Hematopoietic multipotent progenitor cell treated with erythropoietin and hydrocortisone succinate and interleukin-3 and kit ligand, for 15 days (in vitro differentiated cells): ENCODE results near the gene P4HA3.

Experiments
- DNase-seq: peaks from one replicate; pipeline ENCODE4 v3.0.0-alpha.2; 2015; ENCODE audit warnings: low spot score

P4HA3 gene

DNA sequence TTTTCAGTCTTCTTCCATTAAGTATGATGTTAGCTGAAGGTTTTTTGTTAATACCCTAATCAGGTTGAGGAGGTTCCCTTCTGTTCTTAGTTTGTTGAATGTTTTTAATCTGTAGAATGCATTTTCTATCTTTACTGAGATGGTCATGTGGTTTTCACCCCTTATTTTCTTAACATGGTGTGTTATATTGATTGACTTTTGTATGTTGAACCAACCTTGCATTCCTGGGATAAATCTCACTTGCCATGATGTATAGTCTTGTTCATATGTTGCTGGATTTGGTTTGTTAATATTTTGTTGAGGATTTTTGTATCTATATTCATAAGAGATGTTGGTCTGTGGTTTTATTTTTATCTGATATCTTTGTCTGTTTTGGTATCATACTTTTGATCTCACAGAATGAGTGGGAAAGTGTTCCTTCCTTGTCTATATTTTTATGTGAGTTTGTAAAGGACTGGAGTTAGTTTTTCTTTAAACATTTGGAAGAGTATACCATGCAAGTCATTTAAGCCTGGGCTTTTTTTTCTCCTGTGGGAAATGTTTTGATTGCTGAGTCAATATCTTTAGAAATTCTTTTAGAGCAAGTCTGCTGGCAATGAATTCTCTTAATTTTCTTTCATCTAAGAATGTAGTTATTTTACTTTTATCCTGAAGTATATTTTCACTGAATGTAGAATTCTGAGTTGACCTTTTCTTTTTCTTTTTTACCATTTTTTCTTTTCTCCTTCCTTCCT lies 5.5 kb upstream of the P4HA3 start:
- DNase-seq, result no peak

DNA sequence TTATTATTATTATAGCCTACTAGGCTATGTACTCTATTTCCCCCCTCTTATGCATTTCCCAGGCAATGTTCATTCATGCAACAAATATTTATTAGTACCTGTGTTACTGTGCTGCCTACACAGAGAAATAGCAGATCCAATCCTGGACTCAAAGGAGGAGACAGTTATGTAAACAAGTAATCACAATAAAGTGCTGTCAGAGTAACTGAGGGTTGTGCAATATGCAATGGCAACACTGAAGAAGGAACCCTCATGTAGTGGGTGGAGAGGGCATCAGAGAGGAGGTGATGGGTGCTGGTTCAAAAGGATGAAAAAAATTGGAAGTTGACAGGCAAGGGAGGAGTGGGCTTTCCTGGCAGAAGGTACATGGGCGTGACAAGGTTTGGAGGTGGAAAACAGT lies 886 bp upstream of the P4HA3 start:
- DNase-seq, result no peak

DNA sequence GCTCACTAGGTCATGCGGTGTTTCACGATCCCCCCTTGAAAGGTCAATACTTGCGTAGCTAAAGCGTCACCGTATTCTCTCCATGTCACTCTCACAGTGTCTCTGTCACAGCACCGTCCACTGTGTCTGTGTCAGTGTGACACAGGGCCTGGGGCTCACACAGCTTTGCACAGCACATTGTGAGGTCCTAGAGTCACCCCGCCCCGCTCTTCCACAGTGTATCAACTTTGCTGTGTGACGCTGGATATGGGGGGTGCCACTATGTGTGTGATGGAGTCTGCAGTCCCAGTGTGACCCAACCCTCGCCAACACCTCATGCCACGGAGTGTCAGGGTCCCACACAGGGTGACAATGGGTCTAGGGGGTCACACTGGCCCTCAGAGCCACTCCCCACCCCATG lies 583 bp downstream of the P4HA3 start:
- no peak for DNase-seq

DNA sequence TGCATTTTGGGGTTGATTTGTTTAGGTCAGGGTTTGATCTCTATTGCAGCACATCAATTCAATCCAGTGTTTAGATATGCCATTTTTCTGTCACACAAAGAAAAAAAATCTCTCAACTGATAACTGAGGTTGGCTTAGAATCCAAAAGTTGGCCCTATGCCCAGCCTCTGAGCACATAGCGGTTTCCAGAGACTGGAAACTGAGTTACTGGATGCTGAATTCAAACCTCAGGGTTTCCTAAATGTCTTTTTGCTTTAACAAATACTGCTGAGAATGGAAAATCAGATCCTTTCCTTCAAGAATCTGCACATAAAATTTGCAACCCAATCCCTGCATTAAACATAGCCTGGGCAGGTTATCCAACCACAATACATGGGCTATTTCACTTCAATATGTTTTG lies 4.0 kb downstream of the P4HA3 start:
- DNase-seq, result no peak

DNA sequence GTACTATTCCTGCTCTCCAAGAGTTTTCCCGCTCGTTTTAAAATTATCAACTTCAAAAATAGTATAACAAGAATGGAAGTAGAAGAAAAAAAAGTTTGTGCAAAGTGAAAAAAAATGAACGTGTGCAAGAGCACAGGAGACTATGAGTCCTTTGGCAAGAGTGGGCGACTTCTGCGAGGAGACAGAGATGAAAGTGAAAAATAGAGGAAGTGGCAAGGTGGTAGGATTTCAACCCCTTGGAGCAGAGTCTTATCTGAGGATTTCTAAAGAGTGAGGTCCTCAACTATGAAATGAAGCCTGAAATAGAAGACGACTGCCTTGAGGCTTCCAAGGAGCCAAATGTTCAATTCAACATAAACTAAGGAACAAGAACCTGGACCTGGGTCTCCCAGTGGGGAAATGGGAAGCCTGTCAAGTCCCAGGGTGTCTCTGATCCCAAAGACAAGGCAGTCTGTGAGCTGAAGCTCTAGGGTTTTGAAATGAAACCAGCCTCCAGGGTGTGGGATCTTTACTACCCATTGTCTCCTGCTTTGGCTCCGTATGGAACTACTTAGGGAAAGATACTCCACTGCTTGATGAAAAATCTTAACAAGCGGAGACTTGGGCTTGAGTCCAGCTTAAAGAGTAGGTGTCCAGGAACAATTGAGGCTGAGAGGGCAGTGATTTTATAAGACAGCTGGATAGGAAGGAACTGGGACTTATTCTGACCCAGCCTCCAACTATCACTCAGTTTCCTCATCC lies 4.8 kb downstream of the P4HA3 start:
- DNase-seq, result no peak

DNA sequence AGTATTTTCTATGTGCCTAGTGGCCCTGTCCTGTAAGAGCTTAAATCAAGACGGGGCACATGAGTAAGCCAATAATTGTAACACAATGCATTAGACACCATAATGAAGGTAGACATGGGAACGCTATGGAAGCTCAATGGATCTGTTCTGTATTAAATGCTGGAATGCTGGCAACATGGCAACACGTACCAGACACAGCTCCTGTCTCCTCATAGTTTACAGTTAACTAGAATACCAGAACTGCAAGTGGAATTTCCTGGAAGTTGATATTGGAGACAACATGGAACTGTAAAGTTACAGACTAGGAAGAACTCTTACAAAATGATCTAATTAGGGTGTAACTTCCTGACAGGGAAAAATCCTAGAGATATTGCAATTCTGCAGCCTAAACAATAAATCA lies 12.4 kb downstream of the P4HA3 start:
- DNase-seq, result no peak

DNA sequence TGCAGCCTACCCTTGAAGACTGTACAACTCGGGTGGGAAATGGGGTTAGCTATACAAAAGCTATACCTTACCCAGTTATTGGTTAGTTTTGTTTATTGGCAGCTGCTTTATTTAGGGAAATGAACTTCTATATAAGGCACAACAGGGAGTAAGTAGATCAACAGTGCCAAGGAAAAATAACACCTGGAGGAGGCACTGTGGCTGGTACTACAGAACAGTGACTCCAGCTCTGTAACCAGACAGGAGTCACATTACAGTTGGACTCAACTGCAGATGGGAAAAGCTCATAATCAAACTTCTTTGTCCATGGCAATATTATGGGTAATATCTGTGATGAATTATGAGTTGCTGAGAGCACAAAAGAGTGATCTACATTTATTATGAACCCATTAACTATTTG lies 14.0 kb downstream of the P4HA3 start:
- no peak for DNase-seq

DNA sequence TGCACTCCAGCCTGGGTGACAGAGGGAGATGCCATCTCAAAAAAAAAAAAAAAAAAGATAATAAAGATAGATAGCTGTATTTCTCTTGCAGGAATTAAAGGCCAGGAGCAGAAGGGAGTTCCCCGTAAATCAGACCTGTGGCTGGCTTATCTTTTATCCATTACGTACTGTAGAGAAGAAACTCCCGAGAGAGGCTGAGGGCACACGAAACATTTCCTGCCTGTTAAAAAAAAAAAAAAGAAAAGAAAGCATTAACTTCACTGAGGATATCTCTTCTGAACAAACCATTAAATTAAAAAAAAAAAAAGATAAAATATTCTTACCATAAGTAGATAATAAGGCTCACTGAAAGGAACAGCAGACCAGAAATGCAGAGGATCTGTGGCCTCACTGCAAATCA lies 22.5 kb downstream of the P4HA3 start:
- no peak for DNase-seq

DNA sequence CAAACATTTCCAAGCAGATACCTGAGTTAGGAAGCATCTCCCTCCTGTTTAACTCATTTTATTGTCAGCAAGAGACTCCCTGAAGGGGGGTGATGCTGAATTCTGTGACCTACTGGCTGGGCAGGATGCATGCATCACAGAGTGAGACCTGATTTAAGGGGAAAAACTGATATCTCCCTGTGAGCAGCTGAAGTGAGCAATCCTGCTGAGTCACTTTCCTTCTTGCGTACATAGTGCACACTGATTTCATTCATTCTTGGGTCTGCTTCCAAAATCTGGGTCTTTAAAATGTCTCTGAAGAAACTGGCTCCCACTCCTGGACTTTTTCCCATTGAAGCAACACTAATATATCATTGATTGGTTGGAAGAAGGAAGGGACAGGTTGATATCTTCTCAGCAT lies 23.3 kb downstream of the P4HA3 start:
- DNase-seq, result peak; percentile 11

DNA sequence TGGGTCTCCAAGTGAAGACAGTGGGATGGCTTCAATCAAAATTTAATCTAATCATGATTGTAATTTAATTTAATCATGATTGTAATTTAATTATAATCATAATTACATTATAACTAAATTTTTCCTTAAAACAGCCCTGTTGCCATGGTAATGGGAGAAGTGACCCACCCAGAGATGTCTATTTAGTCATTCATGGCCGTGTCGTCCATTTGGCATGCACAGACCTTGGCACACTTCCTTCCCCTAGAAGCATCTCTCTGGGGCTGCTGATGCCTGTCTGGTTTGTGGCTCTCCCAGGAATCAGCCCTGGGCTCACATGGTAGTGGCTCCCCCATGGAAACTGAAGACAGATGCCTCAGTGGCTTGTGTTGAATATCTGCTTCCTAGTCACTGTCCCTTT lies 27.0 kb downstream of the P4HA3 start:
- no peak for DNase-seq

DNA sequence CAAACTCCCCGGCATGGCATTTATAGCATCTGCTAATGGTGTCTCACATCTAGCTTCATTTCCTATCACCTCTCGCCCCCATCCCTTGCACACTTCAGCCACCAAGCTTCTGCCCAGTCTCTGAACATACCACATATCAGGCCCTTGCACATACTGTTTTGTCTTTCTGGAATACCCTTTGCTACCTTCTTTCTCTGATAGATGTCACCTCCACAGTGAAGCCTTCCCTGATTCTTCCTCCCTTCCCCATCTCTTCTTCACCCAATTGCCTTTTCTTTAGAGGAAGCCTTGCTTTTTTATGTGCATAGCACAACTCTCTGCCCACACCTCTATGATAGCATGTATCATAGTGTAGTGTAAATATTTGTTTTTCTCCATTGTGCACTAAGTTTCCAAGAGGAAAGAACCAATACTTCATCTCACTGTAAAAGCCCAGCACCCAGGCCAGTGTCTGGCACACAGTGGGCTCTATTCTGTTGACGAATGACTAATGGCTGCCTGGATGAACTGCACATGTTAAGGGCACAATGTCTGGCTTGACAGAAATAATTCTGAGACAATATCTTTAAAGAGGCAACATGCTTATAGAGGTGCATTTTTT lies 27.8 kb downstream of the P4HA3 start:
- no peak for DNase-seq

DNA sequence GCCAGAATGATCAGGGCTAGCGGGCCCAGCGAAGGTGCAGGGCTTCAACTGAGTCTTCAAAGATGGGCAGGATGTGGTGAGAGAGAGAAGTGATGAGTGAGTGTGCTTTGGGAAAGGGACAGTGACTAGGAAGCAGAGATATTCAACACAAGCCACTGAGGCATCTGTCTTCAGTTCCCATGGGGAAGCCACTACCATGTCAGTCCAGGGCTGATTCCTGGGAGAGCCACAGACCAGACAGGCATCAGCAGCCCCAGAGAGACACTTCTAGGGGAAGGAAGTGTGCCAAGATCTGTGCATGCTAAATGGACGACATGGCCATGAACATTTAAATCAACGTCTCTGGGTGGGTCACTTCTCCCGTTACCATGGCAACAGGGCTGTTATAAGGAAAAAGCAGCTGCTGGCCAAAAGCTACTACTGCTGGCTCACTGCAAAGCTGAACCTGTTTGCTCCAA lies 28.5 kb downstream of the P4HA3 start:
- DNase-seq, result no peak

DNA sequence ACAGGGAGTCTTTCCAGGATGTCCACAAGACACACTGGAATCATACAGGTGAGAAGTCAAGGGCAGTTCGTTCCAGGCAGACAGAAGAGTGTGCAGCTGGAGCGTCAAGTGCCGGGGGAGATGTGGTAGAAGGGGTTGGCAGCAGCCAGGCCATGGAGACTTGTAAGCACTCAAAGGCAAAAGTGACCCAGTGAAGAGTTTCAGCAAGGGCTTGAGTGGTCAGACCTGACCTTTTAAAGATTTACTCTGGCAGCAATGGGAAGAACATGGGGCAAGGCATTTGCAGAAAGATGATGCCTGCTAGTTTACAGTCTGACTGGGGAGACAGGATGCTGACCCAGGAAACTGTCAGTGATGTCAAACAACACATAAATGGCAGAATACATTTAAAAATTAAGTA lies 29.0 kb downstream of the P4HA3 start:
- DNase-seq, result no peak

DNA sequence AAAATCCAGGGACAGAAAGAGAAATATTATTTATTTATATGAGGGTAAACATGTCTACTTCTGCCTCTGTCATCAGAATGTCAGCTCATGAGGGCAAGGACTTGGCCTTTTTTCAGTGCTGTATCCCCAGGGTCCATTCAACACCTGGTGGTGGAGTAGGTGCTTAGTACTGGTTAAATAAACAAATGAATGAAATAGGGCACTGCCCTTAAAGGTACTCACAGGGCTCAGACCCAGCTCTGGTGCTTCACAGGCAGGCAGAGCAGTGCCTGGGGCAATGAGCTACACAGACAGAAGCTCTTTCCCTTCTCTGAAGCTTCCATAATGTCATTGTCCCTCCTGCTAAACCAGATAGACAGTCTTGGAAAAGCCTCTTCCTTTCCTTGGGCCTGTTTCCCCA lies 30.9 kb downstream of the P4HA3 start:
- no peak for DNase-seq

DNA sequence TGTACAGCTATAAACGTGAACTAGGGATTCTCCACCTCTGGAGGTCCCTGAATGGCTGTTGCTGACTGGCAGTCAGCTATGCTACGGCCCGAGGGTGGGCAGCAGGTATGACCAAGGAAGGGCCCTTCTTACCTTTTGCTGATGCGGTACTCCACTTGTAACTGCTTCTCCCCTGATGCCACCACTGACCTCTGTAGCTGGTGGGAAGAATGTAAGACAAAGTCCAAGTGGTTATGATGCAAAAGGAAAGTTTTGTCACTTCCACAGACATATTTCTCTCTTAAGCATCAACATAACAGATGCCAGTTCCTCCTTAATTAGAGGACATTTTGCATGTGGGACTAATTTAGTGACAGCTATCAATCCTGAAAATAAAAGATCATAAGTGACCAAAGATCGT lies 32.2 kb downstream of the P4HA3 start:
- DNase-seq, result no peak

DNA sequence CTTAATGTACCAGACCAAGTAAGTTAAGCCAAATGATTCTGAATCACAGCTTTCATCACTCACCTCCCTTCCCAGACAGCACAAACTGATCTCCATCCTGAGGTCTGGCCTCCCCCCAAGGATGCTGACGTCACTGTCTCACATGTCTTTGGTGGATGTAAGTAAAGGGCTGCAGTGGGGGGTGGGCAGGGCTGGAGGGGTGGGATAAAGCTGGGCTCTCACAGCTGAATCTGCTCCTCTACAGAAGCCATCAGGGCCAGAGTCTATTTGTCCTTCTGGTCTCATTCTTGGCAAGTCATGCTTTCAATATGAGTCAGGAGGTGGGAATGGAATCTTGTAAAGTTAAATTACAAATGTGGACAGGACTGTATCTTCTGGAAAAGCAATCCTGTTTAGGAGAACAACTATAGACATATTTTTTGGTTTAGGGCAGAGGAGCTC lies 32.7 kb downstream of the P4HA3 start:
- DNase-seq, result no peak

DNA sequence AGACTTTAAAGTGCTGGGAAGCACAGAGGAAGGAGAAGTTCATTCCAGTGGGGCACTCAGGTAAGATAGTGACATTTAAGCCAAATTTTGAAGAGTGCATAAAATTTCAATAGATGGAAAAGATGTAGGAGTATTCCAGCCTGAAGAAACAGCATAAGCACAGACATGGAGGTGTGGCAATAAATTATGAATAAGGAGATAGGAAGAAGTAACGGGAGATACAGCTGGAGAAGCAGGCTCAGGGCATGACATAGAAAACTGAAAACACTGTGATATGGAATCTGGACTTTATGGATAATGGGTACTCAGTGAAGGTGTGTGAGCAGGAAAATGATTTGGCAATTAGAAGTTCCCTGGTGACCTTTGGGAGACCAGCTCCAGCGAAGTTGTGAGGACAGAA lies 33.3 kb downstream of the P4HA3 start:
- no peak for DNase-seq

DNA sequence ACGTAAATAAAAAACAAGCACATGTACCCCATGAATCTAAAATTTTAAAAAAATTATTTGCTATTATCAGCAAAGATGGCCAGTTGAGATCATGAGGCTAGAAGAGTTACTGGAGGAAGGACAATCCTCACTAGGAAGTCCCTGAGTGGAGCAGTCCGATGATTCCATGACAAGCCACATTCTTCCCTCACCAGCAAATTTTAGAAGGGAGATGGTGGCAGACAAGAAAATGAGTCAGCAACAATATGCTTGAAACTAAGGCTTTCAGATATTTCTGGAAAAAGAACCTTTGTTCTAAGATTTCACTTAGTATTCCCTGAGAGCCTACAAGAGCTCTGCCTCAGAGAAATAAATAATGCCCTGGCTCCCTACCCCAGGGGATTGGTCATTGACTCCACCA lies 34.9 kb downstream of the P4HA3 start:
- DNase-seq, result no peak

DNA sequence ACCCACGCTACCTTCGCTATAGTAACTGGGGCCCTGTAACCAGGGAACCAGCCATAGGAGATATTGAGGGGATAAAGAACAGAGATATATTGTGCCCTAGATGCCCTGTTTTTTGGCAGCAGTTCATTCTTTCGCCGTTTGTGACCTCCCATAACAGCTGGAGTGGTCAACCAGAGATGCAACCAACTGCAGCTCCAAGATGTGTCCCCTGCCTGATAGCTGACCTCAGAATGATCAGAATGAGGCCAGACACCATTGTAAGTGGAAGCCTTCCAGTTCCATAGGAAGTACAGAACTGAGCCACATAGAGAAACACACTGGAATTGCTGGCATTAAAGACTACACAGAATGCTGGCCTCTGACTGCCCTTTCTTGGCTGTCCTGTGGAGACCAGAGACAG lies 39.2 kb downstream of the P4HA3 start:
- no peak for DNase-seq

DNA sequence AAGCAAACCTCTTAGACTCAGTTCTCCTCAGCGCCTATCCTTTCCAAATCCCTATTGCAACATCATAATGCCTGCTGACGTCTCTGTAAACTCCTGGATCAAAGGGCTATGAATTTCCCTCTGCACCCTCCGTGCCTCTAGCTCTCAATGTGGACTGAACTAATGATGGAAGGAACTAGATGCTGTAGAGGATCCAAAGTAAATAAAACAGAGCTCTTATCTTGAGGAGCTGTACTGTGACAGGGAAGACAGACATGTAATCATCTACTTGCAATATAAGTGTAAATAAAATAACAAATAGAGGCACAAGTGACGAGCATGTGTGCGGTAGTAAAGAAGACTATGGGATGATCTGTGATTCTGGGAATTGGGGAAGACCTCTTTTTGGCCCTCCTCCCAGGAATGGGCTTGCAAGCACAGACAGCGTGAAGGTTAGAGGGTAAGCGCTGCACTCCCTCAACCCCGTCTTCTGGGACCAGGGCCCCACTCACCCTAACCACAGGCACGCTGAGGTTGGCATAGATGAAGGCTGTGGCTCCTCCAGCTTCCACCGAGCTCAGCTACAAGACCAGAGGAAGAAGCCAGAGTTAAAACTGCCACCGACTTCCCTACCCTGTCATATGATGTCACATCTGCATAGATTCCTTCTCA lies 42.2 kb downstream of the P4HA3 start:
- DNase-seq, result no peak

DNA sequence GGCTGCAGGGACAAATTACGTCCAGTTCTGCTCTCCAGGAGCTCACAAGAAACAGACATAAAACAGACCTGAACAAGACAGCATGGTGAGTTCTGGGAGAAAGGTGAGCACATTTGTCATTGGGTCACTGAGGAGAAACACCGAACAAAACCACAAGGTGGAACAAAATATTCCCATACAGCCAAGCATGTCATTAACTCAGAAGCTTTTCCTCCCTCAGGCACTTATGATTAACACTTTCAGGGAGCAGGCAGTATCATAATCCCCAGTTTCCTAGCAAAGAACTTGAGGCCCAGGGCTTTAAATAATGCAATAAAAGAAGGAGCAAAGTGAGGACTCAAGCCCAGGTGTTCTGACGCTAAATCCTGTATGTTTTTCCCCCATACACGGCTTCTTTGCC lies 43.0 kb downstream of the P4HA3 start:
- DNase-seq, result no peak

DNA sequence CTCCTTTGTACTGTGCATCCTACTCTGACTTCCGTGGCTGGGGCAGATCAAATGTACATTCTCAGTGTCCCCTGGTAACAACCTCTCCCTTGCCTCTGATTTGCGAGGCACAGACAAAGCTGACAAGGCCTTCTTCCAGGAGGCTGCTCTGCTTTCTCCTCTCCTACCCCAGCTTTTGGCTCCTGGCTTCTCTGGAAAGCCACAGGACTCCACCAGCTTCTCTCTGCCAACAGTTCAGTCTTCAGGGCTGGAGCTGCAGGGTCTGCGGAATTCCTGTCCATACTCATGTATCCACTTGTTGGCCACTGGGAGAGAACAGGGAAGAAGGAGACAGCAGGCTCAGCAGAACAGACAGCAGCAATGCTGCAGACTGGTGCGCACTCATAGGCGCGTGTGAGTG lies 44.4 kb downstream of the P4HA3 start:
- DNase-seq, result no peak

DNA sequence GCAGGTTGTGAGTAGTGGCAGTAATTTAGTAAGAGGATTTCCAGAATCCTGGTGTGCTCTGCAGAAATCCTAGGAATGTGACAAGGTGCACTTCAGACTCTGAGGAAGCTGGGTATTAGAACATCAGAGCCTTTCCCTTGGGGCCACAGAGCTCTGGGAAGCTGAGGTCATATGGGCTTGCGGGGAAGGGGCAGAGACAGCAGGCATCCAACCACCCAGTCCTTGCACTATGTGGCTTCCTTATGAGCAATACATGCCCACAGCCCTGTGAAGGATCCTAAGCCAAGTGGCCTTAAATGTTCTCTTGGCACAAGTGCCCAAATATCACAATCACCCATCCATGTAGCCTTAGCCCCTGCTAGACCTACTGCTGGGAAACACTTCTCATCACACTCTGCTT lies 46.2 kb downstream of the P4HA3 start:
- DNase-seq, result no peak
